ENCODE measurements around the gene ARHGAP1. TPM values are rescaled to one million over a fixed set of nuclear protein-coding genes. Genes with fewer than 3 reads are reported as not detected.
"Not testable (repeated sequence)": the region's sequence is repeated elsewhere in the genome, so short reads cannot be mapped to it uniquely, and the experiment has no call there.

ARHGAP1 gene
- total RNA-seq, 2 experiments from 2014 or later, result 16.3 to 42.6 TPM

DNA sequence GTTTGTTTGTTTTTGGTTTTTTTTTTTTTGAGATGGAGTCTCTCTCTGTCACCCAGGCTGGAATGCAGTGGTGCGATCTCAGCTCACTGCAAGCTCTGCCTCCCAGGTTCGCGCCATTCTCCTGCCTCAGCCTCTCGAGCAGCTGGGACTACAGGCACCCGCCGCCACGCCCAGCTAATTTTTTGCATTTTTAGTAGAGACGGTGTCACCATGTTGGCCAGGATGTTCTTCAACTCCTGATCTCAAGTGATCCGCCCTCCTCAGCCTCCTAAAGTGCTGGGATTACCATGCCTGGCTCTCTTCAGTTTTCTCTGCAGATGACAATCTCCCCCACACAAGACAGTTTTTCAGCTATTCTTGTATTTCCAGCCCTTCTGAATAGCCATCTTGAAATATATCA is 8.9 kb upstream of the ARHGAP1 start:
- H3K79me2 ChIP-seq (ENCODE audit: insufficient read depth, low read depth, low read length); H3K4me1 ChIP-seq (ENCODE audit: insufficient read depth, low read length, poor library complexity, severe bottlenecking); H3K4me2 ChIP-seq (ENCODE audit: low read length); H3K27ac ChIP-seq (ENCODE audit: low read depth, low read length, poor library complexity, severe bottlenecking); H3K4me3 ChIP-seq (ENCODE audit: low read depth, low read length, poor library complexity, severe bottlenecking); CTCF ChIA-PET (ENCODE audit: unreplicated experiment); H3K9me2 ChIP-seq (ENCODE audit: insufficient read depth, low read length); H4K20me1 ChIP-seq (ENCODE audit: insufficient read depth, low read length); intact Hi-C loops (cut with micrococcal nuclease; ENCODE audit: unreplicated experiment); H3K9me3 ChIP-seq (ENCODE audit: low read length); H2AFZ ChIP-seq (ENCODE audit: low read length); BruUV-seq (replicated peaks); DNase-seq (ENCODE audit: low spot score): not testable (repeated sequence)
- H3K36me3 ChIP-seq (ENCODE audit: insufficient read depth, low read length), result peaks cover 39% of the 10 kb centered on the region
- POLR2A ChIA-PET, result interaction anchor here (0.7 kb wide), 1 partner anchor 382 kb away, joined by 3 read pairs; no protein-coding TSS in a partner anchor

DNA sequence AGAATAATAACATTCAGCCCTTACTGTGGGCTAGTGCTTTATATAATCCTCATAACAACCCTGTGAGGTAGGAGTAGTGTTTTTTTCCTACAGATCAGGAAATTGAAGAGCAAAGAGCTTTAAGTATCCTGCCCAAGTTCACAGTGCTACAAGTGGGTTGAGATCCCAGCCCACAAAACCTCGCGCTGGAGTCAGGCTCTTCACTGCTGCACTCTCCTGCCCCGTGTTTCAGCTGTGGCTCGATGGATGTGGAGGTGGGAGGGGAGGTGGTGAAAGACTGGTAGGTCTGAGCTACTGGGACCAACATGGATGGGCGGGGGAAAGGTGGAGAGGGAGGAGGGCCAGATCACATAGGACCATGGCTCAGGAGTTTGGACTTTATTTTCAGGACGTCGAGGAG is 6.5 kb upstream of the ARHGAP1 start:
- H3K4me3 ChIP-seq (ENCODE audit: low read depth, low read length, poor library complexity, severe bottlenecking), result no peak overlapping the region
- ChIA-PET CTCF (ENCODE audit: unreplicated experiment) (interaction anchor here (0.7 kb wide), 1 partner anchor 217 kb away, joined by 4 read pairs; no protein-coding TSS in a partner anchor), POLR2A (interaction anchor here (0.6 to 0.9 kb wide), 3 partner anchors 15 to 1358 kb away, joined by 3 to 5 read pairs (median 4); no protein-coding TSS in a partner anchor)

DNA sequence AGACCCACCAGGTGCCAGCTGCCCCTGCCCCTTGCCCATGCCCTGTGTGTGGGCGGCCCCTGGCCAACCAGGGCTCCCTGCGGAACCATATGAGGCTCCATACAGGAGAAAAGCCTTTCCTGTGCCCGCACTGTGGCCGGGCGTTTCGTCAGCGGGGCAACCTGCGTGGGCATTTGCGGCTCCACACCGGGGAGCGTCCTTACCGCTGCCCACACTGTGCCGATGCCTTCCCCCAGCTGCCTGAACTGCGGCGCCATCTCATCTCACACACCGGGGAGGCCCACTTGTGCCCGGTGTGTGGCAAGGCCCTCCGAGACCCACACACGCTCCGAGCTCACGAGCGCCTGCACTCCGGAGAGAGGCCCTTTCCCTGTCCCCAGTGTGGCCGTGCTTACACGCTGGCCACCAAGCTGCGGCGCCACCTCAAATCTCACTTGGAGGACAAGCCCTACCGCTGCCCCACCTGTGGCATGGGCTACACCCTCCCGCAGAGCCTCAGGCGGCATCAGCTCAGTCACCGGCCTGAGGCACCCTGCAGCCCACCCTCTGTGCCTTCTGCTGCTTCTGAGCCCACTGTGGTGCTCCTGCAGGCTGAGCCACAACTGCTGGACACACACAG is 4.8 kb upstream of the ARHGAP1 start:
- Histone ChIP-seq H3K4me1 (ENCODE audit: insufficient read depth, low read length, poor library complexity, severe bottlenecking) (peaks cover 8% of the 10 kb centered on the region), H3K4me3 (ENCODE audit: low read depth, low read length, poor library complexity, severe bottlenecking) (no peak overlapping the region), H4K20me1 (ENCODE audit: insufficient read depth, low read length) (no peaks in the 10 kb centered on the region), H3K79me2 (ENCODE audit: insufficient read depth, low read depth, low read length) (peaks cover 20% of the 10 kb centered on the region), H3K27ac (ENCODE audit: low read depth, low read length, poor library complexity, severe bottlenecking) (no peak overlapping the region), H3K36me3 (ENCODE audit: insufficient read depth, low read length) (peaks cover 60% of the 10 kb centered on the region), H3K9me3 (ENCODE audit: low read length) (no peaks in the 10 kb centered on the region), H3K4me2 (ENCODE audit: low read length) (no peak overlapping the region), H3K9me2 (ENCODE audit: insufficient read depth, low read length) (no peaks in the 10 kb centered on the region), H2AFZ (ENCODE audit: low read length) (no peak overlapping the region)
- no TSS peak for BruUV-seq (replicated peaks)
- CTCF ChIA-PET (ENCODE audit: unreplicated experiment), result no interaction called here
- no peak for DNase-seq (ENCODE audit: low spot score)
- TF ChIP-seq EZH2phosphoT487 (IDR thresholded peaks at IDR 0.05; ENCODE audit: borderline replicate concordance, low read depth, low read length), result no peak
- TF ChIP-seq, protein P1, sequence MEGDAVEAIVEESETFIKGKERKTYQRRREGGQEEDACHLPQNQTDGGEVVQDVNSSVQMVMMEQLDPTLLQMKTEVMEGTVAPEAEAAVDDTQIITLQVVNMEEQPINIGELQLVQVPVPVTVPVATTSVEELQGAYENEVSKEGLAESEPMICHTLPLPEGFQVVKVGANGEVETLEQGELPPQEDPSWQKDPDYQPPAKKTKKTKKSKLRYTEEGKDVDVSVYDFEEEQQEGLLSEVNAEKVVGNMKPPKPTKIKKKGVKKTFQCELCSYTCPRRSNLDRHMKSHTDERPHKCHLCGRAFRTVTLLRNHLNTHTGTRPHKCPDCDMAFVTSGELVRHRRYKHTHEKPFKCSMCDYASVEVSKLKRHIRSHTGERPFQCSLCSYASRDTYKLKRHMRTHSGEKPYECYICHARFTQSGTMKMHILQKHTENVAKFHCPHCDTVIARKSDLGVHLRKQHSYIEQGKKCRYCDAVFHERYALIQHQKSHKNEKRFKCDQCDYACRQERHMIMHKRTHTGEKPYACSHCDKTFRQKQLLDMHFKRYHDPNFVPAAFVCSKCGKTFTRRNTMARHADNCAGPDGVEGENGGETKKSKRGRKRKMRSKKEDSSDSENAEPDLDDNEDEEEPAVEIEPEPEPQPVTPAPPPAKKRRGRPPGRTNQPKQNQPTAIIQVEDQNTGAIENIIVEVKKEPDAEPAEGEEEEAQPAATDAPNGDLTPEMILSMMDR (conservative IDR thresholded peaks at IDR 0.05; ENCODE audit: low read length), result no peak
- intact Hi-C loops (cut with micrococcal nuclease; ENCODE audit: unreplicated experiment), result no loop called here
- POLR2A ChIA-PET, result no interaction called here

More for the DNA sequence above, 6.5 kb upstream of the ARHGAP1 start:
- peaks cover 5% of the 10 kb centered on the region for H3K4me1 ChIP-seq (ENCODE audit: insufficient read depth, low read length, poor library complexity, severe bottlenecking)
- no TSS peak for BruUV-seq (replicated peaks)
- peaks cover 60% of the 10 kb centered on the region for H3K36me3 ChIP-seq (ENCODE audit: insufficient read depth, low read length)
- no peak overlapping the region for H3K4me2 ChIP-seq (ENCODE audit: low read length)
- no peak overlapping the region for H3K27ac ChIP-seq (ENCODE audit: low read depth, low read length, poor library complexity, severe bottlenecking)
- intact Hi-C loops (cut with micrococcal nuclease; ENCODE audit: unreplicated experiment), result no loop called here
- no peaks in the 10 kb centered on the region for H3K9me2 ChIP-seq (ENCODE audit: insufficient read depth, low read length)
- peaks cover 10% of the 10 kb centered on the region for H3K79me2 ChIP-seq (ENCODE audit: insufficient read depth, low read depth, low read length)
- H2AFZ ChIP-seq (ENCODE audit: low read length), result no peak overlapping the region
- TF ChIP-seq, protein P1 (conservative IDR thresholded peaks at IDR 0.05; ENCODE audit: low read length), result no peak
- TF ChIP-seq EZH2phosphoT487 (IDR thresholded peaks at IDR 0.05; ENCODE audit: borderline replicate concordance, low read depth, low read length), result no peak
- H3K9me3 ChIP-seq (ENCODE audit: low read length), result no peaks in the 10 kb centered on the region
- H4K20me1 ChIP-seq (ENCODE audit: insufficient read depth, low read length), result no peaks in the 10 kb centered on the region
- no peak for DNase-seq (ENCODE audit: low spot score)
